Astrocyte (in vitro differentiated cells and primary cell): Measurements from ENCODE around the gene KIAA0040.

Experiments
- EZH2 ChIP-seq: IDR thresholded peaks from 2 replicates; pipeline ENCODE4 v1.6.1; 2012; ENCODE audit warnings: mild to moderate bottlenecking, low read length, inconsistent platforms; ENCODE audit not compliant: insufficient read depth
- TF ChIP-seq, protein P1 (sequence below): IDR thresholded peaks from 2 replicates; pipeline ENCODE4 v1.5.1; 2011; ENCODE audit warnings: low read depth, mild to moderate bottlenecking, inconsistent platforms, low read length, moderate library complexity; ENCODE audit not compliant: insufficient read depth

- TF ChIP-seq, protein P1, sequence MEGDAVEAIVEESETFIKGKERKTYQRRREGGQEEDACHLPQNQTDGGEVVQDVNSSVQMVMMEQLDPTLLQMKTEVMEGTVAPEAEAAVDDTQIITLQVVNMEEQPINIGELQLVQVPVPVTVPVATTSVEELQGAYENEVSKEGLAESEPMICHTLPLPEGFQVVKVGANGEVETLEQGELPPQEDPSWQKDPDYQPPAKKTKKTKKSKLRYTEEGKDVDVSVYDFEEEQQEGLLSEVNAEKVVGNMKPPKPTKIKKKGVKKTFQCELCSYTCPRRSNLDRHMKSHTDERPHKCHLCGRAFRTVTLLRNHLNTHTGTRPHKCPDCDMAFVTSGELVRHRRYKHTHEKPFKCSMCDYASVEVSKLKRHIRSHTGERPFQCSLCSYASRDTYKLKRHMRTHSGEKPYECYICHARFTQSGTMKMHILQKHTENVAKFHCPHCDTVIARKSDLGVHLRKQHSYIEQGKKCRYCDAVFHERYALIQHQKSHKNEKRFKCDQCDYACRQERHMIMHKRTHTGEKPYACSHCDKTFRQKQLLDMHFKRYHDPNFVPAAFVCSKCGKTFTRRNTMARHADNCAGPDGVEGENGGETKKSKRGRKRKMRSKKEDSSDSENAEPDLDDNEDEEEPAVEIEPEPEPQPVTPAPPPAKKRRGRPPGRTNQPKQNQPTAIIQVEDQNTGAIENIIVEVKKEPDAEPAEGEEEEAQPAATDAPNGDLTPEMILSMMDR: no peak
- no peak for TF ChIP-seq EZH2
These were observed 24.7 kb downstream of the KIAA0040 start for GRCh38 chr1:175167861-175168260.
